BE2C (cell line): Measurements from ENCODE around the gene PAX8.

Source experiments
- DNase-seq: peaks from one replicate; pipeline ENCODE4 v3.0.0-alpha.2; 2020
- H3K27me3 ChIP-seq: fragments of 250-450 bp; sonication (Bioruptor Pico); 2 replicates; pipeline ENCODE4 v1.5.1; 2020; ENCODE audit warnings: mild to moderate bottlenecking
- H3K36me3 ChIP-seq: fragments of 250-450 bp; sonication (Bioruptor Pico); 2 replicates; pipeline ENCODE4 v1.5.1; 2020; ENCODE audit warnings: mild to moderate bottlenecking
- H3K4me1 ChIP-seq: fragments of 250-450 bp; sonication (Bioruptor Pico); 2 replicates; pipeline ENCODE4 v1.5.1; 2020
- H3K4me3 ChIP-seq: 2 replicates; pipeline ENCODE4 v1.5.1; 2011; ENCODE audit warnings: low read depth, low read length
- H3K9me3 ChIP-seq: fragments of 250-450 bp; sonication (Bioruptor Pico); 2 replicates; pipeline ENCODE4 v1.5.1; 2020
- CTCF ChIP-seq: IDR thresholded peaks from 2 replicates; pipeline ENCODE4 v1.5.1; 2012; ENCODE audit warnings: mild to moderate bottlenecking, low read depth, low read length

Gene PAX8

DNA sequence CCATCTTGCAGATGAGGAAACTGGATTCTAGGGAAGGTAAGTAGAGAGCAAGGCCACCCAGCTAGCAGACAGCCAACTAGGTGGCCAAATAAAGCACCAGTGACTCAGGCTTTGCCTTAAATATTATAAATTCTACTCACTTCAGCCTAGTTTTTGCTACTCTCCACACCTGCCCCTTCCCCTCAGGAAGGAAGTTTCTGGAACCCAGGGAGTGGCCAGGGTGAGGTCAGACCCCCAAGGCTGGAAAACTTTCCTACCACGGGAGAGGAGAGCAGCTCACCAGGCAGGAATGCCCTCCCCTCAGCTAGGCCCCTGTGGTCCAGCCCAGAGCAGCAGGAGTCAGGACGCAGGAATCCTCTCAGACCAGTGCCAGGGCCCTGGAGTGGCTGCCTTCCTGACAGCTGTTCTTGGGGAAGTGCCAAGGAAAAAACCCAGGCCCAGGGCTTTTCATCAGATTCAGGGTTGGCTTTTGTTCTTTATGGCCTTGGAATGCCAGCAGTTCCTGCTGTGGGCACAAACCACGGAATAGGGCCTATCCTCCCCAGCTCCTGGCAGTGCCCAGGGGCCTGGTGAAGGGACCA is 5.1 kb upstream of the PAX8 start:
- Histone ChIP-seq H3K9me3 (no peaks in the 10 kb centered on the region), H3K4me1 (no peaks in the 10 kb centered on the region), H3K27me3 (no peaks in the 10 kb centered on the region), H3K36me3 (no peaks in the 10 kb centered on the region), H3K4me3 (no peak overlapping the region)
- DNase-seq = no peak
- TF ChIP-seq CTCF = no peak

GRCh38 chr2:113282747-113283533 is 4.2 kb upstream of the PAX8 start:
- TF ChIP-seq CTCF = no peak
- no peak for DNase-seq
- H3K4me3 ChIP-seq = no peak overlapping the region
- no peaks in the 10 kb centered on the region for H3K36me3 ChIP-seq
- no peaks in the 10 kb centered on the region; the same call in 1 of the 2 replicates for H3K27me3 ChIP-seq
- no peaks in the 10 kb centered on the region for H3K9me3 ChIP-seq
- H3K4me1 ChIP-seq = no peaks in the 10 kb centered on the region

GRCh38 chr2:113281910-113282746 is 3.4 kb upstream of the PAX8 start:
- TF ChIP-seq CTCF = no peak
- no peak for DNase-seq
- Histone ChIP-seq H3K36me3 (no peaks in the 10 kb centered on the region), H3K9me3 (no peaks in the 10 kb centered on the region), H3K4me1 (no peaks in the 10 kb centered on the region), H3K27me3 (peaks cover 5% of the 10 kb centered on the region), H3K4me3 (no peak overlapping the region)

GRCh38 chr2:113278073-113278741 is 514 bp downstream of the PAX8 start:
- no peaks in the 10 kb centered on the region for H3K9me3 ChIP-seq
- no peaks in the 10 kb centered on the region for H3K4me1 ChIP-seq
- H3K27me3 ChIP-seq = peaks cover 24% of the 10 kb centered on the region
- no peak for DNase-seq
- no peak for TF ChIP-seq CTCF
- no peak overlapping the region for H3K4me3 ChIP-seq
- H3K36me3 ChIP-seq = no peaks in the 10 kb centered on the region

DNA sequence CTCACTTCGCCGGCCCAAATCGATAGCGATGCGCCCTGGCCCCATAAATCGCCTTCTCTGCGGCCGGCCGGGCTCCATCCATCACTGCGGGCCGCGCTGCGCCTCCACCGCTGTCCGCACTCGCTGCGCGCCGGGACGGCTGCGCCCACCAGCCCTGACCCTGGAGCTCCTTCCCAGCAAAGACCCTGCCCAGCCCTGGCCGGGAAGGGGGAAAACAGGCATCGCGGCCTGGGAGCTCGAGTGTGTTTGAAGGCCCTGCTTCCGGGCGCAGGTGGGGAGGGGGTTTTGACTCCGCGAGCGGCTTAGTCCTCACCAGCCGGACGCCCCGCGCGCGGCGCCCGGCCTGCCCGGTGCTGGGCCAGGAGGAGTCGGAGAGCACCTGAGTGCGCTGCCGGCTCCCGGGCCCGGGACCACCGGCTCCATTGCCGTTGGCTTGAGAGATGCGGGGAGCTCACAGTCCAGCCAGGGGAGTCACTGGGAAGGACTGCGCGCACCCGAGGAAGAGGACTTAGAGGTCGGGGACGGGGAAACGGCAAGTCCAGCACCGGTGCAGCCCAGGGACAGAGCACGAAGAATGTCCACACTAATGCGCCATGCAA is 1.1 kb downstream of the PAX8 start:
- no peaks in the 10 kb centered on the region for H3K9me3 ChIP-seq
- H3K36me3 ChIP-seq = no peaks in the 10 kb centered on the region
- no peaks in the 10 kb centered on the region for H3K4me1 ChIP-seq
- H3K4me3 ChIP-seq = no peak overlapping the region
- peaks cover 28% of the 10 kb centered on the region for H3K27me3 ChIP-seq
- DNase-seq = no peak
- no peak for TF ChIP-seq CTCF
